Activated CD4-positive, alpha-beta T cell treated with anti-CD3 and anti-CD28 coated beads for 36 hours (primary cell): ENCODE measurements around the gene ATP5PB. TPM values are rescaled to one million over a fixed set of nuclear protein-coding genes. Genes with fewer than 3 reads are reported as not detected.
A peak's percentile ranks its signal among the peaks of the same experiment; 100 is the strongest.

Experiments used
- ATAC-seq: fragments of 200-7000 bp; cut with Tn5 transposase; one replicate; pipeline ENCODE4 v1.10.0; 2021; ENCODE audit warnings: mild to moderate bottlenecking, moderate library complexity
- CTCF ChIA-PET: fragments of 350-600 bp; sonication (Branson Sonifier 250); formaldehyde crosslinking; loops from one replicate; lab custom pipeline; 2021; ENCODE audit warnings: antibody characterized with exemption; lab: Charles Lee
- POLR2A ChIA-PET: fragments of 350-600 bp; sonication (Branson Sonifier 250); formaldehyde crosslinking; loops from one replicate; lab custom pipeline; 2021; ENCODE audit warnings: antibody characterized with exemption, inconsistent platforms; lab: Charles Lee
- DNase-seq: peaks from one replicate; pipeline ENCODE4 v3.0.0-alpha.2; 2020
- H3K27ac Mint-ChIP-seq: one replicate; pipeline ENCODE4 v1.8.0; 2021; ENCODE audit warnings: mixed read lengths
- H3K27me3 Mint-ChIP-seq: one replicate; pipeline ENCODE4 v1.8.0; 2021; ENCODE audit warnings: mixed read lengths
- H3K36me3 Mint-ChIP-seq: one replicate; pipeline ENCODE4 v1.8.0; 2021; ENCODE audit warnings: low read depth, mixed read lengths
- H3K4me1 Mint-ChIP-seq: one replicate; pipeline ENCODE4 v1.8.0; 2021; ENCODE audit warnings: mixed read lengths
- H3K4me3 Mint-ChIP-seq: one replicate; pipeline ENCODE4 v1.8.0; 2021; ENCODE audit warnings: mild to moderate bottlenecking, moderate library complexity, mixed read lengths
- H3K9me3 Mint-ChIP-seq: one replicate; pipeline ENCODE4 v1.8.0; 2021; ENCODE audit warnings: low read depth, mixed read lengths
- intact Hi-C, 2 experiments: fragments of 100-400 bp; cut with DNase I in 1 of 2; cut with micrococcal nuclease in 1 of 2; formaldehyde crosslinking; loops; one replicate each; pipeline versions ENCODE4 v1.14.2 to v1.15.1; 2022 to 2024; cut with DNase I, micrococcal nuclease
- total RNA-seq, 2 experiments: library from RNA; stranded (reverse); gene quantifications; one replicate each; pipeline ENCODE4 v1.2.3, GENCODE V29; 2021

The ATP5PB gene
- total RNA-seq, 2 experiments from 2014 or later, result 292 to 301 TPM

GRCh38 chr1:111446967-111447892, 2.0 kb upstream of the ATP5PB start:
- peaks cover 63% of the 10 kb centered on the region for H3K36me3 Mint-ChIP-seq
- H3K27me3 Mint-ChIP-seq, result no peaks in the 10 kb centered on the region
- ChIA-PET POLR2A (no interaction called here), CTCF (interaction anchor here (0.7 to 1.7 kb wide), 8 partner anchors 46 to 322 kb away, joined by 3 to 4 read pairs (median 4); partner anchors contain the start of gene DDX20)
- peak overlapping the region; percentile 79 for H3K27ac Mint-ChIP-seq
- DNase-seq (no peak), ATAC-seq (no peak)
- H3K4me3 Mint-ChIP-seq, result peak overlapping the region; percentile 99
- H3K4me1 Mint-ChIP-seq, result peaks cover 77% of the 10 kb centered on the region
- intact Hi-C loops, result loop anchor here (5.0 kb wide), 4 partner anchors 45 to 1170 kb away; partner anchors contain the start of genes CAPZA1 (in 1 of the 2), DENND2D (in 1 of the 2) and ST7L (in 1 of the 2)
- H3K9me3 Mint-ChIP-seq, result no peaks in the 10 kb centered on the region

GRCh38 chr1:111448482-111448917, 764 bp upstream of the ATP5PB start:
- peaks cover 77% of the 10 kb centered on the region for H3K4me1 Mint-ChIP-seq
- peak; percentile 30 for ATAC-seq
- ChIA-PET POLR2A (interaction anchor here (0.5 to 0.9 kb wide), 2 partner anchors 22 to 59 kb away, joined by 3 read pairs; no protein-coding TSS in a partner anchor), CTCF (interaction anchor here (0.5 to 1.7 kb wide), 4 partner anchors 32 to 386 kb away, joined by 3 to 4 read pairs (median 3); no protein-coding TSS in a partner anchor)
- intact Hi-C loops, result loop anchor here (2.0 to 5.0 kb wide), 7 partner anchors 22 to 1169 kb away; partner anchors contain the start of genes CAPZA1 (in 1 of the 2), CEPT1 (in 1 of the 2), DENND2D (in 1 of the 2) and DRAM2 (in 1 of the 2)
- no peaks in the 10 kb centered on the region for H3K9me3 Mint-ChIP-seq
- peak; percentile 51 for DNase-seq
- no peaks in the 10 kb centered on the region for H3K27me3 Mint-ChIP-seq
- H3K36me3 Mint-ChIP-seq, result peaks cover 54% of the 10 kb centered on the region
- H3K4me3 Mint-ChIP-seq, result peak overlapping the region; percentile 99
- H3K27ac Mint-ChIP-seq, result peak overlapping the region; percentile 82

- CTCF ChIA-PET, result interaction anchor here (1.6 to 2.7 kb wide), 2 partner anchors 23 to 319 kb away, joined by 5 to 13 read pairs; partner anchors contain the start of gene C1orf162
- DNase-seq, result no peak
- no peak for ATAC-seq
- Mint-ChIP-seq H3K27ac (peak overlapping the region; percentile 98), H3K36me3 (peaks cover 53% of the 10 kb centered on the region), H3K4me3 (peak overlapping the region; percentile 99), H3K9me3 (no peaks in the 10 kb centered on the region), H3K4me1 (peaks cover 80% of the 10 kb centered on the region), H3K27me3 (no peaks in the 10 kb centered on the region)
- intact Hi-C loops, result loop anchor here (1.0 to 5.0 kb wide), 14 partner anchors 21 to 1168 kb away; partner anchors contain the start of genes DDX20 (in 2 of the 2), CAPZA1 (in 1 of the 2), CEPT1 (in 1 of the 2) and DENND2D (in 1 of the 2)
- POLR2A ChIA-PET, result no interaction called here
Observed at GRCh38 chr1:111449703-111450017, 396 bp downstream of the ATP5PB start.

- peak overlapping the region; percentile 98 for H3K27ac Mint-ChIP-seq
- ChIA-PET CTCF (interaction anchor here (1.3 to 2.7 kb wide), 4 partner anchors 12 to 319 kb away, joined by 3 to 13 read pairs (median 6); partner anchors contain the start of gene C1orf162), POLR2A (interaction anchor here (0.7 kb wide), 1 partner anchor 57 kb away, joined by 4 read pairs; no protein-coding TSS in a partner anchor)
- H3K27me3 Mint-ChIP-seq, result no peaks in the 10 kb centered on the region
- no peaks in the 10 kb centered on the region for H3K9me3 Mint-ChIP-seq
- H3K4me3 Mint-ChIP-seq, result peak overlapping the region; percentile 99
- DNase-seq (no peak), ATAC-seq (no peak)
- peaks cover 55% of the 10 kb centered on the region for H3K36me3 Mint-ChIP-seq
- intact Hi-C loops, result no loop called here
- H3K4me1 Mint-ChIP-seq, result peaks cover 80% of the 10 kb centered on the region
Observed at GRCh38 chr1:111450185-111450584, 921 bp downstream of the ATP5PB start.

- H3K9me3 Mint-ChIP-seq, result no peaks in the 10 kb centered on the region
- ATAC-seq (no peak), DNase-seq (no peak)
- no peaks in the 10 kb centered on the region for H3K27me3 Mint-ChIP-seq
- ChIA-PET POLR2A (no interaction called here), CTCF (interaction anchor here (0.9 to 1.5 kb wide), 6 partner anchors 9 to 317 kb away, joined by 3 to 5 read pairs (median 3); no protein-coding TSS in a partner anchor)
- H3K4me3 Mint-ChIP-seq, result no peak overlapping the region
- intact Hi-C loops, result no loop called here
- H3K36me3 Mint-ChIP-seq, result peaks cover 61% of the 10 kb centered on the region
- no peak overlapping the region for H3K27ac Mint-ChIP-seq
- peaks cover 70% of the 10 kb centered on the region for H3K4me1 Mint-ChIP-seq
Observed at GRCh38 chr1:111452581-111452980, 3.3 kb downstream of the ATP5PB start.

GRCh38 chr1:111453706-111454105, 4.4 kb downstream of the ATP5PB start:
- Mint-ChIP-seq H3K4me1 (peaks cover 62% of the 10 kb centered on the region), H3K27me3 (no peaks in the 10 kb centered on the region), H3K9me3 (no peaks in the 10 kb centered on the region), H3K4me3 (no peak overlapping the region), H3K36me3 (peaks cover 68% of the 10 kb centered on the region), H3K27ac (no peak overlapping the region)
- DNase-seq (no peak), ATAC-seq (no peak)
- ChIA-PET POLR2A (no interaction called here), CTCF (interaction anchor here (0.6 to 1.5 kb wide), 6 partner anchors 54 to 463 kb away, joined by 3 to 5 read pairs (median 3); no protein-coding TSS in a partner anchor)
- intact Hi-C loops, result no loop called here

GRCh38 chr1:111454859-111455641, 5.8 kb downstream of the ATP5PB start:
- ChIA-PET CTCF (interaction anchor here (0.6 to 2.1 kb wide), 2 partner anchors 260 to 384 kb away, joined by 4 to 7 read pairs; no protein-coding TSS in a partner anchor), POLR2A (no interaction called here)
- Mint-ChIP-seq H3K4me1 (peaks cover 58% of the 10 kb centered on the region), H3K27me3 (no peaks in the 10 kb centered on the region), H3K4me3 (peak overlapping the region; percentile 6), H3K36me3 (peaks cover 64% of the 10 kb centered on the region), H3K9me3 (no peaks in the 10 kb centered on the region), H3K27ac (peak overlapping the region; percentile 67)
- ATAC-seq, result peak; percentile 93
- peak; percentile 27 for DNase-seq
- intact Hi-C loops, result no loop called here

- DNase-seq (no peak), ATAC-seq (no peak)
- intact Hi-C loops, result no loop called here
- POLR2A ChIA-PET, result no interaction called here
- CTCF ChIA-PET, result interaction anchor here (2.1 kb wide), 1 partner anchor 260 kb away, joined by 7 read pairs; no protein-coding TSS in a partner anchor
- Mint-ChIP-seq H3K36me3 (peaks cover 63% of the 10 kb centered on the region), H3K27me3 (no peaks in the 10 kb centered on the region), H3K4me1 (peaks cover 55% of the 10 kb centered on the region), H3K27ac (peak overlapping the region; percentile 67), H3K4me3 (no peak overlapping the region), H3K9me3 (no peaks in the 10 kb centered on the region)
Observed at GRCh38 chr1:111455642-111456031, 6.4 kb downstream of the ATP5PB start.

GRCh38 chr1:111461765-111462164, 12.5 kb downstream of the ATP5PB start:
- POLR2A ChIA-PET, result no interaction called here
- Mint-ChIP-seq H3K4me3 (no peak overlapping the region), H3K27ac (no peak overlapping the region), H3K27me3 (no peaks in the 10 kb centered on the region), H3K36me3 (peaks cover 47% of the 10 kb centered on the region), H3K4me1 (peaks cover 10% of the 10 kb centered on the region), H3K9me3 (no peaks in the 10 kb centered on the region)
- no peak for ATAC-seq
- CTCF ChIA-PET, result interaction anchor here (0.7 to 1.6 kb wide), 4 partner anchors 9 to 306 kb away, joined by 3 to 4 read pairs (median 3); no protein-coding TSS in a partner anchor
- no peak for DNase-seq
- intact Hi-C loops, result no loop called here

GRCh38 chr1:111462370-111463028, 13.2 kb downstream of the ATP5PB start:
- ChIA-PET POLR2A (interaction anchor here (0.5 kb wide), 1 partner anchor 1558 kb away, joined by 3 read pairs; no protein-coding TSS in a partner anchor), CTCF (interaction anchor here (1.0 to 1.6 kb wide), 5 partner anchors 12 to 289 kb away, joined by 3 to 7 read pairs (median 5); no protein-coding TSS in a partner anchor)
- no peaks in the 10 kb centered on the region for H3K27me3 Mint-ChIP-seq
- peaks cover 8% of the 10 kb centered on the region for H3K4me1 Mint-ChIP-seq
- H3K27ac Mint-ChIP-seq, result no peak overlapping the region
- no peak overlapping the region for H3K4me3 Mint-ChIP-seq
- no peak for ATAC-seq
- H3K36me3 Mint-ChIP-seq, result peaks cover 44% of the 10 kb centered on the region
- intact Hi-C loops, result no loop called here
- no peak for DNase-seq
- no peaks in the 10 kb centered on the region for H3K9me3 Mint-ChIP-seq
